ENCODE data around the gene CREB3L4. TPM values are rescaled to one million over a fixed set of nuclear protein-coding genes. Genes with fewer than 3 reads are reported as not detected.

The CREB3L4 gene
- 10 to 100 TPM in 1 of 2 donors, under 1 TPM in 1; 0.66 to 14.0 TPM for total RNA-seq

- H3K36me3 ChIP-seq (replicated peaks in 1 of 2; ENCODE audit: insufficient read depth in 1 of 2, low read depth in 2 of 2): no peaks in the 10 kb centered on the region
- H3K27me3 ChIP-seq: no peaks in the 10 kb centered on the region
- peak within 1 kb of the TSS; percentile 11 to 54 for H3K4me3 ChIP-seq
- peak within 1 kb of the TSS; percentile 88 to 92 (median 90) for H3K27ac ChIP-seq
- DNase-seq: peak; percentile 93 to 96 (median 96)
- WGBS, 2 donors: 0% methylated on average over 32 to 60 of the region's 60 CpGs
- ATAC-seq: peak; percentile 83
- H3K9me3 ChIP-seq: no peaks in the 10 kb centered on the region
- TF ChIP-seq, protein P1, sequence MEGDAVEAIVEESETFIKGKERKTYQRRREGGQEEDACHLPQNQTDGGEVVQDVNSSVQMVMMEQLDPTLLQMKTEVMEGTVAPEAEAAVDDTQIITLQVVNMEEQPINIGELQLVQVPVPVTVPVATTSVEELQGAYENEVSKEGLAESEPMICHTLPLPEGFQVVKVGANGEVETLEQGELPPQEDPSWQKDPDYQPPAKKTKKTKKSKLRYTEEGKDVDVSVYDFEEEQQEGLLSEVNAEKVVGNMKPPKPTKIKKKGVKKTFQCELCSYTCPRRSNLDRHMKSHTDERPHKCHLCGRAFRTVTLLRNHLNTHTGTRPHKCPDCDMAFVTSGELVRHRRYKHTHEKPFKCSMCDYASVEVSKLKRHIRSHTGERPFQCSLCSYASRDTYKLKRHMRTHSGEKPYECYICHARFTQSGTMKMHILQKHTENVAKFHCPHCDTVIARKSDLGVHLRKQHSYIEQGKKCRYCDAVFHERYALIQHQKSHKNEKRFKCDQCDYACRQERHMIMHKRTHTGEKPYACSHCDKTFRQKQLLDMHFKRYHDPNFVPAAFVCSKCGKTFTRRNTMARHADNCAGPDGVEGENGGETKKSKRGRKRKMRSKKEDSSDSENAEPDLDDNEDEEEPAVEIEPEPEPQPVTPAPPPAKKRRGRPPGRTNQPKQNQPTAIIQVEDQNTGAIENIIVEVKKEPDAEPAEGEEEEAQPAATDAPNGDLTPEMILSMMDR (IDR thresholded peaks at IDR 0.05): peak in 6 of 7 experiments; percentile 15 to 44 (median 26)
- TF ChIP-seq POLR2A (IDR thresholded peaks at IDR 0.05): peak; percentile 93 to 98 (median 98)
- peaks cover 45% of the 10 kb centered on the region for H3K4me1 ChIP-seq
- intact Hi-C loops (cut with DNase I): no loop called here
Measured at GRCh38 chr1:153967107-153967999, at the start of gene CREB3L4. TSS of gene CREB3L4 (plus strand) at chr1:153967902. CDS start at chr1:153968526, 624 bp downstream.

DNA sequence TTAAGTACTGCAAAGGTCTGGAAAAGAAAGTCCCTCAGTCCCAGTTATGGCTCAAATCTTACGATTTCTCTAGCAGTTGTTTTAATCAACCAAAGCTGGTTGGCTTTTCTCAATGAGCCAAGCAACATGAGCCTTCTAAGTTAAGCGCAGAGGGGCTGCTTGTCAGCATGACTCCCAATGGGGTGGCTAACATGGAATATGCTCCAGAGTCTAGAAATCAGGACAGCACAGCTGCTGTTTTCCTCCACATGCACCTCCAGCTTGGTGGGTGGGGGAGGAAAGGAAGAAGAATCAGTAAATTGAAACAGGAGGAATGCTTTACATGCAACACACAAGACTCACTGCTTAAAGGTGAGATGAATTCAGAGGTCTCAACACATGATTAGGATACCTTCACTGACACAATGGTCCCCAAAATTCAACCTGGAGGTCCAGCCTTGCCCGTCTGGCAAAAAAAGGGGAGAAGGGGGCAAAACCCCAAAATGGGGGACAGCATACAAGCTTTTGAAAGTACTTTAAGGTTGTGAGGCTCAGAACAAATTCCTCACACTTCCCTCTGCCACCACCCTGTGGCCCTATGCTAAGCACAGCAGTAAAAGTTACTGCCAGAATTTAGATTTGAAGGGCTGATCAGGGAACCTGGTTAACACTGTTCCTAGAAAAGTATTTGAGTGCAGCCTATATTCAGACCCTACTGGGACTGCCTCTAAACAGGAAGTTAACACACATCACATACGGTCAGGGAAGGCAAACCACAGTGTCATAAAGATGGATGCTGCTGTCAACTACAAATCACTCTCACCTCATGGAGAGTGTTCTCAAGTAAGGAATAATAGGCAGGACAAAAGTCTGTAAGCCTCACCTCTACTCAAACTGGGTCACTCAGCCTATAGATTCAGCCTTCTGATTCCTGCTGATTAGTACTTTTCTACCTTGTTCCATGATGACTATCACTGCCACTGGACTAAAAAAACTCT, 47.5 kb upstream of the CREB3L4 start:
- ATAC-seq (no peak), DNase-seq (no peak)
- Histone ChIP-seq H3K36me3 (replicated peaks in 1 of 2; ENCODE audit: insufficient read depth in 1 of 2, low read depth in 2 of 2) (no peaks in the 10 kb centered on the region), H3K27ac (no peak overlapping the region), H3K4me3 (no peak overlapping the region), H3K9me3 (no peaks in the 10 kb centered on the region), H3K4me1 (peaks cover 38% of the 10 kb centered on the region), H3K27me3 (no peaks in the 10 kb centered on the region)
- intact Hi-C loops (cut with DNase I): no loop called here
- TF ChIP-seq POLR2A (IDR thresholded peaks at IDR 0.05): no peak
- TF ChIP-seq, protein P1 (IDR thresholded peaks at IDR 0.05): peak in 2 of 7 experiments; percentile 8 to 19
- 36 to 47% methylated on average over 4 of the region's 4 CpGs for WGBS, 2 donors

DNA sequence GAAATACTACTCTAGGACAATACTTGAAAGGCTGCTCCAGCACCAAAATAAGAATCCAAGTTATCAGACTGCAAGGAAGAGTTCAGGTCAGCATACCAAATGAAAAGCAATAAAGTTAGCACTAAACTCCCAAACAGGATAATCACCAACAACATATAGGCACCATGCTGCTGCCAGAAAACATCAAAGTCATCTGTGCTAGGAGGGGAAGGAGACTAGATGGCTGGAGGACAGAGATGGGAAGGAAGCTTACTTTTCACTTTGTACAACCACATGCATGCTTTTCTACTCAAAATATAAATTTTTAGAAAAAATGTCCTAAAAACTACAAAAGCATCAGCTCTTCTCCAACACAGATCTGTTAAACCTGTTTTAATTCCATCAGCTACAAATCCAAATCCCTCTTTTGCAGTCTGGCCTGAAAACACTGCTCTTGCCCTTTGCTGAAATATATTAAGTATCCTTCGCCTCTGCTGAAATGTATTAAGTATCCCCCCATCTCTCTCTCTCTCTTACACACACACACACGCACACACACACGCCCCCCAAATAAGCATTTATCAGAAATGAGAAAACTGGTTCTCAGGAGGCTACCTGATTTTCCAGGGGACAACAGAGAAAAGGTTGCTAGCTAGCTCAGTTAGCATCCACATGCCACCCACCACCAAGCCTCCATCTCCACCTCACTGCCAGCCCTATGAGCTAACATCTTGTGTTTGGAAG, 46.5 kb upstream of the CREB3L4 start:
- H3K4me3 ChIP-seq: peak overlapping the region in 1 of 2 donors; percentile 80
- DNase-seq: no peak
- TF ChIP-seq POLR2A (IDR thresholded peaks at IDR 0.05): no peak
- TF ChIP-seq, protein P1 (IDR thresholded peaks at IDR 0.05): no peak
- intact Hi-C loops (cut with DNase I): no loop called here
- no peaks in the 10 kb centered on the region for H3K9me3 ChIP-seq
- no peaks in the 10 kb centered on the region for H3K36me3 ChIP-seq (replicated peaks in 1 of 2; ENCODE audit: insufficient read depth in 1 of 2, low read depth in 2 of 2)
- no peak for ATAC-seq
- H3K27ac ChIP-seq: peak overlapping the region in 2 of 4 donors; percentile 70 to 90
- 22 to 26% methylated on average over 3 of the region's 3 CpGs for WGBS, 2 donors
- H3K4me1 ChIP-seq: peaks cover 38% of the 10 kb centered on the region
- no peaks in the 10 kb centered on the region for H3K27me3 ChIP-seq

DNA sequence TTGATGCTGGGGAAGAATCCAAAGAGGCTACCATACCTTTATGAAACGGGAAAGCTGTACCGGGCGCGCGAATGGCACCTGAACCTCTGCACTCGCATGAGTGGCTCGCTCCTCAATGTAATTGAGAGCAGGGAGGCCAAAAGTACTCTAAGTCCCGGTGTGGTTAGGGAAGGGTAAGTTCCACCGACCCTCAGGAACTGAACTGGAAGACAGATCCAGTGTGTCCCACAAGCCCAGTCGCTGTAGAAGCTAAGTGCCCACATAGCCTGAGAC, 46.0 kb upstream of the CREB3L4 start:
- no peaks in the 10 kb centered on the region for H3K27me3 ChIP-seq
- intact Hi-C loops (cut with DNase I): no loop called here
- no peak for DNase-seq

More for the DNA sequence above, 46.0 kb upstream of the CREB3L4 start:
- H3K4me3 ChIP-seq: peak overlapping the region; percentile 80 to 99
- H3K9me3 ChIP-seq: no peaks in the 10 kb centered on the region
- no peak for ATAC-seq
- H3K36me3 ChIP-seq (replicated peaks in 1 of 2; ENCODE audit: insufficient read depth in 1 of 2, low read depth in 2 of 2): no peaks in the 10 kb centered on the region
- peaks cover 38% of the 10 kb centered on the region for H3K4me1 ChIP-seq
- WGBS, 2 donors: 0 to 1% methylated on average over 2 to 10 of the region's 10 CpGs
- no peak for TF ChIP-seq POLR2A (IDR thresholded peaks at IDR 0.05)
- TF ChIP-seq, protein P1 (IDR thresholded peaks at IDR 0.05): no peak
- H3K27ac ChIP-seq: peak overlapping the region in 3 of 4 donors; percentile 70 to 90 (median 86)
